GM19395 (cell line): ENCODE results near the gene MAPK14.

Experiments
- ATAC-seq: cut with Tn5 transposase; IDR thresholded peaks from one replicate; pipeline ENCODE4 v1.9.1; 2021; ENCODE audit warnings: mild to moderate bottlenecking, moderate library complexity; ENCODE audit not compliant: unreplicated experiment

MAPK14 gene

GRCh38 chr6:36034441-36034840 is 6.8 kb downstream of the MAPK14 start:
- no peak for ATAC-seq

GRCh38 chr6:36035225-36035624 is 7.6 kb downstream of the MAPK14 start:
- no peak for ATAC-seq

- no peak for ATAC-seq
Measured at GRCh38 chr6:36038120-36038876, 10.7 kb downstream of the MAPK14 start.

- ATAC-seq = no peak
Measured at GRCh38 chr6:36039112-36039511, 11.5 kb downstream of the MAPK14 start.

- ATAC-seq = no peak
Measured at GRCh38 chr6:36040958-36041357, 13.3 kb downstream of the MAPK14 start.

- no peak for ATAC-seq
Measured at GRCh38 chr6:36042618-36043260, 15.1 kb downstream of the MAPK14 start.

GRCh38 chr6:36049582-36049981 is 22.0 kb downstream of the MAPK14 start:
- no peak for ATAC-seq

GRCh38 chr6:36050305-36050704 is 22.7 kb downstream of the MAPK14 start:
- no peak for ATAC-seq

GRCh38 chr6:36050947-36051710 is 23.5 kb downstream of the MAPK14 start:
- ATAC-seq = no peak

- no peak for ATAC-seq
Measured at GRCh38 chr6:36052097-36052496, 24.5 kb downstream of the MAPK14 start.

GRCh38 chr6:36053878-36054277 is 26.3 kb downstream of the MAPK14 start:
- no peak for ATAC-seq

GRCh38 chr6:36054415-36054814 is 26.8 kb downstream of the MAPK14 start:
- ATAC-seq = no peak

- ATAC-seq = no peak
Measured at GRCh38 chr6:36054956-36055355, 27.3 kb downstream of the MAPK14 start.

GRCh38 chr6:36056178-36056577 is 28.6 kb downstream of the MAPK14 start:
- no peak for ATAC-seq

GRCh38 chr6:36061236-36061635 is 33.6 kb downstream of the MAPK14 start:
- ATAC-seq = no peak

- ATAC-seq = no peak
Measured at GRCh38 chr6:36062247-36062646, 34.6 kb downstream of the MAPK14 start.

GRCh38 chr6:36063318-36064060 is 35.9 kb downstream of the MAPK14 start:
- no peak for ATAC-seq

GRCh38 chr6:36064770-36065396 is 37.3 kb downstream of the MAPK14 start:
- no peak for ATAC-seq

- no peak for ATAC-seq
Measured at GRCh38 chr6:36065916-36066315, 38.3 kb downstream of the MAPK14 start.

- no peak for ATAC-seq
Measured at GRCh38 chr6:36066817-36067216, 39.2 kb downstream of the MAPK14 start.
